ENCODE results near the gene NOP9.

- TF ChIP-seq POLR2A (IDR thresholded peaks at IDR 0.05) (no peak), POLR2AphosphoS5 (IDR thresholded peaks at IDR 0.05) (no peak)
- TF ChIP-seq, protein P1, sequence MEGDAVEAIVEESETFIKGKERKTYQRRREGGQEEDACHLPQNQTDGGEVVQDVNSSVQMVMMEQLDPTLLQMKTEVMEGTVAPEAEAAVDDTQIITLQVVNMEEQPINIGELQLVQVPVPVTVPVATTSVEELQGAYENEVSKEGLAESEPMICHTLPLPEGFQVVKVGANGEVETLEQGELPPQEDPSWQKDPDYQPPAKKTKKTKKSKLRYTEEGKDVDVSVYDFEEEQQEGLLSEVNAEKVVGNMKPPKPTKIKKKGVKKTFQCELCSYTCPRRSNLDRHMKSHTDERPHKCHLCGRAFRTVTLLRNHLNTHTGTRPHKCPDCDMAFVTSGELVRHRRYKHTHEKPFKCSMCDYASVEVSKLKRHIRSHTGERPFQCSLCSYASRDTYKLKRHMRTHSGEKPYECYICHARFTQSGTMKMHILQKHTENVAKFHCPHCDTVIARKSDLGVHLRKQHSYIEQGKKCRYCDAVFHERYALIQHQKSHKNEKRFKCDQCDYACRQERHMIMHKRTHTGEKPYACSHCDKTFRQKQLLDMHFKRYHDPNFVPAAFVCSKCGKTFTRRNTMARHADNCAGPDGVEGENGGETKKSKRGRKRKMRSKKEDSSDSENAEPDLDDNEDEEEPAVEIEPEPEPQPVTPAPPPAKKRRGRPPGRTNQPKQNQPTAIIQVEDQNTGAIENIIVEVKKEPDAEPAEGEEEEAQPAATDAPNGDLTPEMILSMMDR (IDR thresholded peaks at IDR 0.05) = no peak
Measured at GRCh38 chr14:24347134-24347533, 47.5 kb downstream of the NOP9 start.
